HG02852 (cell line): ENCODE measurements around the gene MT1M.
"Not testable (repeated sequence)": the region's sequence is repeated elsewhere in the genome, so short reads cannot be mapped to it uniquely, and the experiment has no call there.

ENCODE experiments used
- ATAC-seq: cut with Tn5 transposase; IDR thresholded peaks from one replicate; pipeline ENCODE4 v1.9.1; 2021; ENCODE audit warnings: mild to moderate bottlenecking, moderate library complexity; ENCODE audit not compliant: unreplicated experiment

Gene MT1M

DNA sequence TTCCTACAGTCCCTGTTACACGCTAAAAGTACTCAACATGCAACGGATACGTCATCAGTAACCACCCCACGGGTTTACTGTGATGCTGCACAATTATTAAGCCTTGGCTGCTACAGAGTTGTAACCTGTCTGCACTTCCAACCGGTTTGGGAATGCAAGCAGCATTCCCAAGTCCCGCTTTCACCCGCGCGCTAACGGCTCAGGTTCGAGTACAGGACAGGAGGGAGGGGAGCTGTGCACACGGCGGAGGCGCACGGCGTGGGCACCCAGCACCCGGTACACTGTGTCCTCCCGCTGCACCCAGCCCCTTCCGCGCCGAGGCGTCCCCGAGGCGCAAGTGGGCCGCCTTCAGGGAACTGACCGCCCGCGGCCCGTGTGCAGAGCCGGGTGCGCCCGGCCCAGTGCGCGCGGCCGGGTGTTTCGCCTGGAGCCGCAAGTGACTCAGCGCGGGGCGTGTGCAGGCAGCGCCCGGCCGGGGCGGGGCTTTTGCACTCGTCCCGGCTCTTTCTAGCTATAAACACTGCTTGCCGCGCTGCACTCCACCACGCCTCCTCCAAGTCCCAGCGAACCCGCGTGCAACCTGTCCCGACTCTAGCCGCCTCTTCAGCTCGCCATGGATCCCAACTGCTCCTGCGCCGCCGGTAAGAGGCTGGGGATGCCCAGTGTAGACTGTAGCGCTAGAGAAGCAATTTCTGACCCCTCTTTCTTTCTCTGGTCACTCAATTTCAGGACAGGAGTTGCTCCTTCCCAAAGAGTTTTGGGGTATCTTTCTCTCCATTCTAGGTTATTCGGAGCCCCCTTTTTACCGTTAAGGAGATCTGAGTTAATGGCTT, 24.2 kb upstream of the MT1M start, which contains the start of gene MT2A:
TSS of gene MT2A (plus strand) at position 542 of the 833 bp plus-strand sequence. CDS start at position 614, 72 bp downstream.
- ATAC-seq: peak; percentile 88

DNA sequence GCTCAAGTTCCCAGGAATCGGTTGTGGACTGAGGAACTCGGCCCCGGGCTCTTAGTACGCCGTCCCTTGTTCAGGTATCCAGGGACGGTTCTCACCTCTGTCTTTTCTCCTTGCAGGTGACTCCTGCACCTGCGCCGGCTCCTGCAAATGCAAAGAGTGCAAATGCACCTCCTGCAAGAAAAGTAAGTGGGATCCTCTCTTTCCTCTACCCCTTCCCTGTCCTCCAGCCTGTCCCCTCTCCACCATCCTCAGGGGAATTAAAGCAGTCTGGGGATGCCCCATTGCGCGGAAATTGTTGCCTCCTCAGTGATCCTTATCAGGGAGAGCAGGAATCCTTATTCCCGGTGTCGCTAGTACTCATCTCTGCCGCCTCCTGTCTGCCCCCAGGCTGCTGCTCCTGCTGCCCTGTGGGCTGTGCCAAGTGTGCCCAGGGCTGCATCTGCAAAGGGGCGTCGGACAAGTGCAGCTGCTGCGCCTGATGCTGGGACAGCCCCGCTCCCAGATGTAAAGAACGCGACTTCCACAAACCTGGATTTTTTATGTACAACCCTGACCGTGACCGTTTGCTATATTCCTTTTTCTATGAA, 23.5 kb upstream of the MT1M start:
- no peak for ATAC-seq

DNA sequence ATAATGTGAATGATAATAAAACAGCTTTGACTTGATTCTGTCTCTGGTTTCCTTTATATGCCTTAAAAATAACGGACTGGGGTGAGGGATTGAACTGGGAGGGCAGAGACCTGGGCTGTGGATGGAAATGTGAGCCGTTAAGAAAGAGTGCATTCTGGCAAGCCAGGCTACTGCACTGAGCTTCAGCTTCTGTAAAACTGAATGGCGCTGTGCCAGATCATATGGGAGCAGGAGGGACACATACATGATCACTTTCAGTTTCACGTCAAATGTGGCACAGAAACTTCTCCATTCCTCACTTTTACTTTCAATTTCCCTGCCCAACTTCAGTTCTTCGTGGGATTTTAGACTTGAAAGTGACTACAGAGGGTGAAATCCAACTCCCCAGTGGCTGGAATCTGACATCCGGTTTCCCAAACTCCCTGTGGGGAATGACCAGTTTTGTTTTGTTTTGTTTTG, 23.0 kb upstream of the MT1M start:
- peak; percentile 38 for ATAC-seq

DNA sequence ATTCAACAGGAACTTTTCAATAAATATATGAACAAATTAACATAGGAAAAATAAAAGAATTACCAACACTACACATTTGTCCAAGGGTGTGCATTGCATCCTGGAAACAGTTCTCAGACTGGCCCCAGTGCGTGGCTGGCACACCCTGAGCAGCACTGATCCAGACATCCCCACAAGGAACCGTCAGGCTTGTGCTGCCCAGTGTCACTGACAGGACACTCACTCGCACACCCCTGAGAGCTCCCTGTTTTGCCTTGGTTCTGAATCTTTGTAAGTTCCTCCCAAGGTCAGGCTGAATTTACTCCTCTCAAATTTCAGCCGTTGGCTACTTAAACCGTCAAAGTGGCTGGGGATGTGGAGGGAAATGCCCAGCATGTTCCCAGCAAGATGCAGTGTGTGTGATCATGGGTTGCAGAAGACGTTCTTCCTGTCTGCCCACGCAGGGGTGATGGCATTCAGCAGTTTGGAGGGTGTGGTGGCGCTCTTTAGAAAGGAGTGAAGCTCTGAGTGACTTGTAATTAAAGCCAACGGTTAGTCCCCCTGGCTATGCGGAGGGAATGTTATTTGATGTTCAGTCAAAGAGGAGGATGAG, 22.3 kb upstream of the MT1M start:
- ATAC-seq: no peak

DNA sequence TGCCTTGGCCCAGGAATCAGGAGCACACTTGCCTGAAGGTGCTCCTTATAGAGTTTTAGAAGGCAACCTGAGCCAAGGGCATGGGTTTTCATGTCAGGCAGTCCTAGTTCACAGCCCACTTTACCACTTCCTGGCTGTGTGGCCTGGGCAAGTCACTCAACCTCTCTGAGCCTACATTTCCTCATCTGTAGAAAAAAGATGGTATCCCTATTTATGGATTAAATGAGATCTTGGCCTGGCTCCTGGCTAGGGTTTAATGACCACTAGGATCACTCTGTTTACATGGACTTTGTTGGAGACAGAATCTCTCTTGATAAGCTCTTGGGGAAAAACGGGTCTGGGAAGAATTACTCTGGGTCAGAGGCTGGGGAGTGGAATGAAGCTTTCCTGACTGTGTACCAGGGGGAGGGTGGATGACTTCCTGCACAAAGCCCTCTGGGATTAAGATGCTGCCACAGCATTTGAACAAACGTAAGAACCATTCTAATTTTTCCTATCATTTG, 21.8 kb upstream of the MT1M start:
- no peak for ATAC-seq

DNA sequence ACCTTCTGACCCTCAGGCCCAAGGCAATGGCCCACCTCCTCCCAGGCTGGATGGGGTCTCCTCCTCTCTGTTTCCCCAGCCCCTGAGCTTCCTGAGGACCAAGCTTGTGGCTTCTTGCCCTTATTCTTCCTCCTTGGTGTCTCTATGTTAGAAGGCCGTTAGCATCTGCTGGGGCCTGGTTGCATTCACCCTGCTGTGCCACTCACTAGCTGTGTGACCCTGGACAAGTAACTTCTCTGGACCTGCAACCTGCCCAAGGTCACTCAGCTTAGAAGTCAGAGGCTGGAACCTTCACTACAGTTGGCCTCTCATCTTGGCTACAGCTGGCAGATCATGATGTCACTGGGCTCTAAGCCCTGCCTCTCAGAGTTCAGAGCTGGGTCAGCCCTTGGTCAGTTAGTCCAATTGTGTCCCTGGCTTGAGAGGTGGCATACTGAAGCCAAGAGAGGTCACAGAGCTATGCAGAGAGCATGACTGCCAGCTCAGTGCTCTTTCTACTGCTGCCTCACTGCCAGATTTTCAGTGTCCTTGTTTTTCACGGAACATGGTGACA, 21.1 kb upstream of the MT1M start:
- ATAC-seq: no peak

DNA sequence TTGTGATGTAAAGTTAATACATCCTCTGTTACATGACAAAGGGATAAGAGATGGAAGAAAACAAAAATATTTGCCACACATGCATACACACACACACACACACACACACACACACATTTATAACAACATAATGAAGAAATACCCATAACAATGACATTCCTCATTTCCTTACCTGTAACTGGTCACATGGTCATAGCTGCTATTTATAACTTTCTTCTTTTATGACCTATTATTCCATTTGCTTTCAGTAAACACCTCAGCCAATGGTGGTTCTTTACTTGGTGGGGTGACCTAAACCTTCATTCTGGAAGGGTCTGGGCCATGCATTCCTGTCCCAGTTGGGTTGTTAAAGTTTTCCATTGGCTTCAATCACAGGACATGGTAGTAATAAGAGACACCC, 18.8 kb upstream of the MT1M start:
- ATAC-seq: no peak

DNA sequence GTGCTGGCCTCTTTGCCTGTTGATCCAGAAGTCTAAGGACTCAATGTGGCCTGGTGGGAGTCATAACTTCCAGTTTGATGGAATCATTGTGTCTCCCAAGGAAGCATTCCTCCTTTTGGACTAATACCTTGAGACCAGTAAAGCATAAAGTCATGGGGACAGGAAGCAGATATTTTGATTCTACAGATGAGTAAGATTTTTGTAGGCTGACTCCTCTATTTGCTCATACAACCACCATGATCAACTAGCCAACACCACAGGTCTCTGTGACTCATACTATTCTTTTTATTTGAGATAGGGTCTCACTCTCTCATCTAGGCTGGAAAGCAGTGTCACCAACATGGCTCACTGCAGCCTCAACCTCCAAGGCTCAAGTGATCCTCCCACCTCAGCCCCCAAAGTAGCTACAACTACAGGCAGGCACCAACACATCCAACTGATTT, 17.9 kb upstream of the MT1M start:
- ATAC-seq: no peak

DNA sequence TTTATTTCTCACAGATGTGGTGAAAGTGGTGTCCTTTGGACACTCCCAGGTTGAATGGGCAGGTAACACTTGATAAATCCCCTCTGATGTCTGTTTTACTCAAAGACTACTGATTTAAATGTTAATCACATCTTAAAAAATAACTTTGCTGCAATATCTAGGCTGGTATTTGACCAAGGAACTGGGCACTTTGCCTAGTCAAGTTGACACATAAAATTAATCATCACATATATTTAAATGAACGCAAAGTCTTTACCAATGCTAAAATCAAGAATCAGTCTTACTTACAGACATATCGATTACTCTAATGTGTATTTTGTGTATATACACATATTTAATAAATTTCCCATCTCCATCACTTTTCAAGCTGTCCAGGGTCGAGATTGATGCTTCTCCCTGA, 17.1 kb upstream of the MT1M start:
- ATAC-seq: no peak

DNA sequence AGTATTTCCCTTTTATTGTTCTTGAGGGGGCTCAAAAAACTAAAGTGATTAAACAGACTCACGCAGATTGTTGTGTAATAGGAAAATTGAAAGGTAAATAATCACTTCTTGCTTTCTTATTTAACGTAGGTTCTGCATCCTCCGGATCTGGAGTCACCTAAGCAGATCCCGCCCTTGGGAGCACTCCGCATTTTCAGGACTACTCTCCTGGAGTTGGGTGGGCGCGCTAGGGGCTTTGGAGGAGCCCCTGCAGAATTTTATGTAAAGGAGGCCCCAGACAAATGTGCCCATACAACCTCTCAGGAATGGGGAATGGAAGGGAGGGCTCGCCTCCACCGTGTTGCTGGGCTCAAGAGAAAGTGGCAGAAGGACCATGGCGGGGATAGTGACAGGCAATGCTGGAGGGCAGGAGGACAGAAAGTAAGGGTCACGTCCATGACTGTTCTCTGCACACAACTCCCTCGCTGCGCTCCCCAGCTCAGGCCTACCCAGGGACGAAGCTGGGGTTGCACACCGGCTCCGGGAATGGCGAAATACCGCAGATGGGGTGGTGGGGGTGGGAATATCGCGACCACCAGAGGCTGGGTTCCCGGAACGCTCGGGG, 15.7 kb upstream of the MT1M start:
- ATAC-seq: no peak

DNA sequence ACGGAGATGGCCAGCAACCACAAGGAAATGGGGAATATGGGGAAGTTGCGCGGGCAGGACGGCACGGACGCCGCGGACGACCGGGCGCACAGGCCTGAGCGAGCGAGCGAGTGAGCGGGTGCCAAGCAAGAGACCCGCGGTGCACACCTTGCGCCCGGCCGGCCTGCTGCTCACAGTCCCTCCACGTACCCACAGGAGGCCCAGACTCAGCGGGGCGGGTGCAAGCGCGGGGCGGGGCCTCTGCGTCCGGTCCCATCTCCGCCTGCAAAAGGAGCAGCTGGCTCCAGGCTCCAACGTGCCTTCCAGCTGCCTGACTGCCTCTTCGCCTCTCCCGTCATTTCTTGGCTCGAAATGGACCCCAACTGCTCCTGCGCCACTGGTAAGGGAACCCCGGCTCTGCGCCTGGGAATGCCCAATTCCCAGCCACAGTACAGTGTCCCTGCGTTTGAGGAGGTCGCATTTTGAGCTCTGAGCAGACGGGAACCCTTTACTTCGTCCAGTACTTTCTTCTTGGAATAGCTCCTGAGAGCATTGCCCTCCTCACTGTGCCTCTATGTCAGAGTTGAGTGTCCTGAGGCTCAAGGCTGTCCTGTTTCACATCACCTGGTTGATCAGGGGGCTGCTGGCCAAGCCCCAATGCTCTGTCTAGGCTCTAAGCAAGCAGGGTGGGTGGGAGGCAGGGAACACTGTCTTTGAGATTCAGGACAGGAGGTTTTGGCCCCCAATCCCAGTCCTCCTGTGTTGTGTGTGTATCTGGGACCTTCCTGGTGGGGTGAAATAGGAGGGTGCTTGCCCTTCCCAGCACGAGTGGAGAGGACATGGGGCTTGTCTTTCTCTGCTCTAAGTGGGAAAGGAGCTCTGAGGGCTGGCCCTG, 15.0 kb upstream of the MT1M start:
- no peak for ATAC-seq

DNA sequence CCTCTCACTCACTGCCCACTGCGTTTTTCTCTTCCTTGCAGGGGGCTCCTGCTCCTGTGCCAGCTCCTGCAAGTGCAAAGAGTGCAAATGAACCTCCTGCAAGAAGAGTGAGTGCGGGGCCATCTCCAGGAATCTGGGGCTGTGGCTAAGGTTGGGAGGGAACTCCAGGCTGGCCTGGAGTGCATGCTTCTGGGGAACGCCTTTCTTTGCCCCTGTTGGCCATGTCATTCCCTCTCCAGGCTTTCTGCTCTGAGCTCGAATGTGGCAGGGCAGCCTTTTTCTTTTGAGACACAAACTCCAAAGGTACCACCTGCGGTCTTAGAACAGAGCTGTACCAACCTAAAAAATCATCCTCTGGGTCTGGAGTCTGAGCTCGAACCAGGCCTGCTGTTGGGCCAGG, 14.3 kb upstream of the MT1M start:
- ATAC-seq: no peak

DNA sequence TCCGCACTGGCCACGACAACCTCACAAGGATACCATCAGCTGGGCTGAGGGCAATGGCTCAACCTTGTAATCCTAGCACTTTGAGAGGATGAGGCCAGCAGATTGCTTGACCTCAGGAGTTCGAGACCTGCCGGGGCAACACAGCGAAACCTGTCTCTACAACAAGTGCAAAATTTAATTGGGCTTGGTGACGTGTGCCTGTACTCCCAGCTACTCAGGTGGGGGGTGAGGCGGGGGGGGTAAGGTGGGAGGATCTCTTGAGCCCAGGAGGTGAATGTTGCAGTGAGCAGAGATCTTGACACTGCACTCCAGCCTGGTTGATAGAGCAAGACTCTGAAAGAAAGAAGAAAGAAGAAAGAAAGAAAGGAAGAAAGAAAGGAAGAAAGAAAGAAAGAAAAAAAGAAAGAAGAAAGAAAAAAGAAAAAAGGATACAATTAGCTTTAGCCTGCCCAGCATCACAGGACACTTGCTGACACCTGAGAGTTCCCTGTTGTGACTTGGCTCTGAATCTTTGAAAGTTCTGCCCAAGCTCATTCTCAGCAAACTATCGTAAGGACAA, 12.0 kb upstream of the MT1M start:
- no peak for ATAC-seq

DNA sequence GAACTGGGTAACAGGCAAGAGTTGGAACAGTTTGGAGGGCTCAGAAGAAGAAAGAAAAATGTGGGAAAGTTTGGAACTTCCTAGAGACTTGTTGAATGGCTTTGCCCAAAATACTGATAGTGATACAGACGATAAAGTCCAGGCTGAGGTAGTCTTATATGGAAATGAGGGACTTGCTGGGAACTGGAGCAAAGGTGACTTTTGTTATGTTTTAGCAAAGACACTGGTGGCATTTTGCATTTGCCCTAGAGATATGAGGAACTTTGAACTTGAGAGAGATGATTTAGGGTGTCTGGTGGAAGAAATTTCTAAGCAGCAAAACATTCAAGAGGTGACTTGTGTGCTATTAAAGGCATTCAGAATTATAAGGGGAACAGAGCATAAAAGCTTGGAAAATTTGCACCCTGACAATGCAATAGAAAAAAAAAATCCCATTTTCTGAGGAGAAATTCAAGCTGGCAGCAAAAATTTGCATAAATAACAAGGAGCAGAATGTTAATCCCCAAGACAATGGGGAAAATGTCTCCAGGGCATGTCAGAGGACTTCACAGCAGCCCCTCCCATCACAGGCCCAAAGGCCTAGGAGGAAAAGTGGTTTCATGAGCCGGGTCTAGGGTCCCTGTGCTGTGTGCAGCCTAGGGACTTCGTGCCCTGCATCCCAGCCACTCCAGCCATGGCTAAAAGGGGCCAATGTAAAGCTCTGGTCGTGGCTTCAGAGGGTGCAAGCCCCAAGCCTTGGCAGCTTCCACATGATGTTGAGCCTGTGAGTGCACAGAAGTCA, 10.6 kb upstream of the MT1M start:
- ATAC-seq: not testable (repeated sequence)

DNA sequence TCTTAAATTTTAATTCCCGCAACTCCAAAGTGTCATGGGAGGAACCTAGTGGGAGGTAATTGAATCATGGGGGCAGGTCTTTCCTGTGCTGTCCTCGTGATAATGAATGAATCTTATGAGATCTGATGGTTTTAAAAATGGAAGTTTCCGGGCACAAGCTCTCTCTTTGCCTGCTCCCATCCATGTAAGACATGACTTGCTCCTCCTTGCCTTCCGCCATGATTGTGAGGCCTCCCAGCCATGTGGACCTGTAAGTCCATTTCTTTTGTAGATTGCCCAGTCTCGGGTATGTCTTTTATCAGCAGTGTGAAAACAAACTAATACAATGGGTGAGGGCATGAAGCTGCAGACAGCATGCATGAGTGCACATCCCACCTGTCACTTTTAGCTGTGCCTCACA, 9.3 kb upstream of the MT1M start:
- not testable (repeated sequence) for ATAC-seq

DNA sequence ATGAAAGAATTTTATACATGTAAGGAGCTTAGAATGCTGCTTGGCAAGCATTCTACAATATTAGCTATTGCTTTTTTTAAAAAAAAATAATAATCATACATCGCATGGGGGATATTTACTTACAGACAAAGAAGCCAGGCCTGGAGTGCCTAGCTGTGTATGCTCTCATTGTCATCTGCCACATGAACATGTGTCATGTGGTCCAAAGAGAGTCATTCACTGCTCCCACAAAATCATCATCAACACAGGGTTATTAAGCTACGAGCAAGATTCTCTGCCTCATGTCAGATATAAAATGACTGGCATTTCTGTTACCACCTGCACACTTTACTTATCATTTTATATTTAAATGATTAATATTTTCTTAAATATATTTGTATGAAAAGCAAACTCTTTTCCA, 8.8 kb upstream of the MT1M start:
- no peak for ATAC-seq

DNA sequence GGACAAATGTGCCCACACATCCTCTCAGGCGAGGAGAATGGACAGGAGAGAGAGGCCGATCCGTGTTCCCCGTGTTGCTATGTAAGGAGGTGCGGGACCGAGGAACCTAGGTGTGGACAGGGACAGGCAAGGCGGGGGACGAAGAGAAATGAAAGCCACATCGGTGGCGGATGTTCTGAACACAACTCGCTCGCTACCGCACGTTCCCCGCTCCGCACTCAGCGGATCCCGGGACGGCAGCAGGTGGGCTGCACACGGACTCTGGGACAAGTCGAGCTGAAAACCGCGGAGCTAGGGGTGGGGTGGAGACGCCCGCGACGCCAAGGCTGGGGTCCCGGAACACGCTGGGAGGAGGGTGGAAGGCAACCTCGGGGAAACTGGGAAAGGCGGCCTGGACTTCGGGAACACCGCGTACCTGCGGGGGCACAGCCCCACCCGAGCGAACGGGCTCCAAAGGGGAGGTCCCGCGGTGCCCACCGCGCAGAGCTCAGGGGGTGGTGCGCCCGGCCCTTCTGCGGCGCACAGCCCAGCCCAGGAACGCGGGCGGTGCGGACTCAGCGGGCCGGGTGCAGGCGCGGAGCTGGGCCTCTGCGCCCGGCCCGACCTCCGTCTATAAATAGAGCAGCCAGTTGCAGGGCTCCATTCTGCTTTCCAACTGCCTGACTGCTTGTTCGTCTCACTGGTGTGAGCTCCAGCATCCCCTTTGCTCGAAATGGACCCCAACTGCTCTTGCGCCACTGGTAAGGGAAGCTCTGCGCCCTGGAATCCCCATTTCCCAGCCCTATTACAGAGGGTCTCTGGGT, 7.1 kb upstream of the MT1M start, which contains the start of gene MT1E:
TSS of gene MT1E (plus strand) at position 642 of the 803 bp plus-strand sequence. CDS start at position 713, 71 bp downstream.
- ATAC-seq: peak; percentile 46
